Measurements from ENCODE around the gene COMMD4.

- TF ChIP-seq CTCF (conservative IDR thresholded peaks at IDR 0.05; ENCODE audit: low read length) (no peak), EZH2phosphoT487 (IDR thresholded peaks at IDR 0.05; ENCODE audit: borderline replicate concordance, low read depth, low read length) (no peak)
Measured at GRCh38 chr15:75369897-75370581, 34.2 kb downstream of the COMMD4 start.

All from OCI-LY7 (cell line).